Neural cell (in vitro differentiated cells): ENCODE results near the gene RPRD1B. TPM values are rescaled to one million over a fixed set of nuclear protein-coding genes. Genes with fewer than 3 reads are reported as not detected.

ENCODE experiments used
- H2AFZ ChIP-seq: fragments of 200-600, 300-800 bp; sonication (generic), shearing (Covaris generic); 2 replicates; pipeline ENCODE4 v1.6.0; 2014; ENCODE audit warnings: low read depth, mild to moderate bottlenecking, antibody characterized with exemption, low read length, moderate library complexity
- H3F3A ChIP-seq: fragments of 200-600 bp; shearing (Covaris generic); 2 replicates; pipeline ENCODE4 v1.6.1; 2016; ENCODE audit warnings: mild to moderate bottlenecking, moderate library complexity, mixed read lengths, antibody characterized with exemption, low read length; ENCODE audit not compliant: insufficient read depth, poor library complexity, severe bottlenecking
- H3K27ac ChIP-seq: fragments of 200-600, 300-800 bp; sonication (generic), shearing (Covaris generic); 2 replicates; pipeline ENCODE4 v1.5.1; 2014; ENCODE audit warnings: mild to moderate bottlenecking, low read length, moderate library complexity
- H3K27me3 ChIP-seq: fragments of 300-800, 200-600 bp; sonication (generic), shearing (Covaris generic); 2 replicates; pipeline ENCODE4 v1.6.0; 2014; ENCODE audit warnings: mild to moderate bottlenecking, low read depth, low read length, moderate library complexity; ENCODE audit not compliant: insufficient read depth
- H3K36me3 ChIP-seq: fragments of 300-800, 200-600 bp; sonication (generic), shearing (Covaris generic); 2 replicates; pipeline ENCODE4 v1.5.1; 2014; ENCODE audit warnings: mild to moderate bottlenecking, antibody characterized with exemption, low read length, moderate library complexity; ENCODE audit not compliant: insufficient read depth
- H3K4me2 ChIP-seq: fragments of 300-800, 200-600 bp; sonication (generic), shearing (Covaris generic); 2 replicates; pipeline ENCODE4 v1.6.0; 2014; ENCODE audit warnings: mild to moderate bottlenecking, low read length
- H3K4me3 ChIP-seq: fragments of 300-800, 200-600 bp; sonication (generic), shearing (Covaris generic); 2 replicates; pipeline ENCODE4 v1.5.1; 2014; ENCODE audit warnings: mild to moderate bottlenecking, low read length, moderate library complexity
- H3K79me2 ChIP-seq: fragments of 200-600 bp; shearing (Covaris generic); replicated peaks from 2 replicates; pipeline ENCODE4 v1.6.0; 2014; ENCODE audit warnings: mild to moderate bottlenecking, low read length, moderate library complexity; ENCODE audit not compliant: insufficient read depth
- H3K9ac ChIP-seq: fragments of 300-800, 200-600 bp; sonication (generic), shearing (Covaris generic); 2 replicates; pipeline ENCODE4 v1.6.1; 2016; ENCODE audit warnings: mild to moderate bottlenecking, low read length, mixed read lengths
- H3K9me2 ChIP-seq: fragments of 200-600 bp; shearing (Covaris generic); 2 replicates; pipeline ENCODE4 v1.6.1; 2016; ENCODE audit warnings: mild to moderate bottlenecking, low read length, mixed read lengths; ENCODE audit not compliant: insufficient read depth
- H3K9me3 ChIP-seq: fragments of 200-600, 300-800 bp; sonication (generic), shearing (Covaris generic); 2 replicates; pipeline ENCODE4 v1.6.1; 2016; ENCODE audit warnings: mild to moderate bottlenecking, mixed run types, low read length, moderate library complexity, mixed read lengths
- H4K20me1 ChIP-seq: fragments of 200-600 bp; shearing (Covaris generic); 2 replicates; pipeline ENCODE4 v1.6.1; 2016; ENCODE audit warnings: mild to moderate bottlenecking, mixed run types; ENCODE audit not compliant: insufficient read depth
- EP300 ChIP-seq: fragments of 450-650 bp; conservative IDR thresholded peaks from 2 replicates; pipeline ENCODE4 v1.6.1; 2014; ENCODE audit warnings: antibody characterized with exemption, mild to moderate bottlenecking, moderate library complexity; ENCODE audit not compliant: poor library complexity, severe bottlenecking
- MXI1 ChIP-seq: fragments of 450-650 bp; conservative IDR thresholded peaks from 2 replicates; pipeline ENCODE4 v1.6.1; 2014; ENCODE audit warnings: antibody characterized with exemption, mild to moderate bottlenecking; ENCODE audit not compliant: poor library complexity, severe bottlenecking
- POLR2AphosphoS5 ChIP-seq: IDR thresholded peaks from 2 replicates; pipeline ENCODE4 v1.6.1; 2012
- RAD21 ChIP-seq: fragments of 450-650 bp; conservative IDR thresholded peaks from 2 replicates; pipeline ENCODE4 v1.6.1; 2014; ENCODE audit warnings: antibody characterized with exemption, mild to moderate bottlenecking, moderate library complexity
- SMC3 ChIP-seq: fragments of 450-650 bp; conservative IDR thresholded peaks from 2 replicates; pipeline ENCODE4 v1.6.1; 2014; ENCODE audit warnings: antibody characterized with exemption, mild to moderate bottlenecking, moderate library complexity; ENCODE audit not compliant: poor library complexity
- TAF1 ChIP-seq: IDR thresholded peaks from 2 replicates; pipeline ENCODE4 v1.6.1; 2012; ENCODE audit warnings: low read depth
- polyA plus RNA-seq: library from polyadenylated mRNA; depleted of rRNA; stranded (reverse); fragments of >200 nt; gene quantifications from 2 replicates; pipeline ENCODE4 v1.2.3, GENCODE V29; 2014
- TF ChIP-seq, protein P1 (sequence below): IDR thresholded peaks from 2 replicates; pipeline ENCODE4 v1.6.1; 2012; ENCODE audit warnings: borderline replicate concordance

The RPRD1B gene
- polyA plus RNA-seq, 1 donor from 2014 or later: 23.4 TPM

DNA sequence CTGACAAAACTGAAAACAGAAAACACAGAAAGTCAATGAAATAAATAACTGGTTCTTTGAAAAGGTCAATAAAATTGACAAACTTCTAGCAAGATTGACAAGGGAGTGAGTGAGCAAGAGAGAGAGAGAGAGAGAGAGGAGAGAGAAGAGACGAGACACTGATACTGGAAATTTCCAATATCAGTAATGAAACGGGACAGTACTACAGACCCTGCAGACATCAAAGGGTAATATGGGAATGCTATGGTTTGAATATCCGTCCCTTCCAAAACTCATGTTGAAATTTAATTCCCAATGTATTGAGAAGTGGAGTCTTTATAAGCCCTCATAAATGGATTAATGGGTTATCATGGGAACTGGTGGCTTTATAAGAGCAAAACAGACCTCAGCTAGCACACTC is 4.1 kb upstream of the RPRD1B start:
- Histone ChIP-seq H3K9ac (no peak overlapping the region), H3F3A (no peaks in the 10 kb centered on the region), H3K79me2 (peaks cover 84% of the 10 kb centered on the region), H2AFZ (no peak overlapping the region), H4K20me1 (no peaks in the 10 kb centered on the region), H3K27me3 (no peaks in the 10 kb centered on the region), H3K4me3 (no peak overlapping the region), H3K9me2 (no peaks in the 10 kb centered on the region), H3K9me3 (no peaks in the 10 kb centered on the region), H3K36me3 (no peaks in the 10 kb centered on the region), H3K4me2 (no peak overlapping the region), H3K27ac (no peak overlapping the region)
- no peak for TF ChIP-seq SMC3
- TF ChIP-seq MXI1: no peak

GRCh38 chr20:38031957-38032356 is 1.6 kb upstream of the RPRD1B start:
- H3K9ac ChIP-seq: no peak overlapping the region

DNA sequence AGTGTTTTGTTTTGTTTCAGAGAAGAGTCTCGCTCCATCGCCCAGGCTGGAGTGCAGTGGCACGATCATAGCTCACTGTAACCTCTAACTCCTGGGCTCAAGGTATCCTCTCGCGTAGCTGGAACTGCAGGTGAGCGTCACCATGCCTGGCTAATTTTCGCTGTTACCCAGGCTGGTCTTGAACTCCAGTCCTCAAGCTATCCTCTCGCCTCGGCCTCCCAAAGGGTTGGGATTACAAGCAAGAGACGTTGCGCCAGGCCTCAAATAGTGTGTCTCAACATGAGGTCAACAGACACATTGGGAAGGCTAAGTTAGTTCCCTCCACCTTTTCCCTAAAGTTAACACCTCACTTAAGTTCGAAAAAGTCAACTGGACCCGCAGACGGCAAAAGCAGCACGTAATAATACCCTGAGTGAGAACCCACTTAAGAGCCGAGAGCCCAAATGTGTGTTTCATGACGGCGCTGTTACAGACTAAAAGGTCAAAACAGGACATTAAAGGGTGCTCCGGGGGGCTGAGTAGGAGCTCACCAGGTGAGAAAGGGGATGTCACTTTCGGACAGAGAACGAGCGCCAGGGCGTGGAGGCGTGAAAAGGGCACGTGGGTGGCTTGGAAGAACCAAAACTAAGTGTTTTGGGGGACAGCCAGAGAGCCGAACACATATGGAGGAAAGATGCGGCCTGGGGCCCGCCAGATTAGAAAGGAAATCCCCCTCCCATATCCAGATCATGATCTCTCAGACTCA is 789 bp upstream of the RPRD1B start:
- Histone ChIP-seq H2AFZ (peak overlapping the region; percentile 88), H3K9me3 (no peaks in the 10 kb centered on the region), H3K4me3 (peak overlapping the region; percentile 87), H3F3A (no peaks in the 10 kb centered on the region), H3K9me2 (no peaks in the 10 kb centered on the region), H3K27ac (peak overlapping the region; percentile 85), H3K79me2 (peaks cover 83% of the 10 kb centered on the region), H3K9ac (peak overlapping the region; percentile 90), H4K20me1 (no peaks in the 10 kb centered on the region), H3K4me2 (peak overlapping the region; percentile 70), H3K36me3 (no peaks in the 10 kb centered on the region), H3K27me3 (no peaks in the 10 kb centered on the region)
- TF ChIP-seq SMC3: no peak
- no peak for TF ChIP-seq RAD21
- TF ChIP-seq EP300: no peak
- TF ChIP-seq POLR2AphosphoS5: no peak
- TF ChIP-seq TAF1: no peak

More at GRCh38 chr20:38031957-38032356, 1.6 kb upstream of the RPRD1B start:
- Histone ChIP-seq H3K9me3 (no peaks in the 10 kb centered on the region), H2AFZ (no peak overlapping the region), H3K36me3 (no peaks in the 10 kb centered on the region), H3F3A (no peaks in the 10 kb centered on the region), H3K79me2 (peaks cover 85% of the 10 kb centered on the region), H3K27me3 (no peaks in the 10 kb centered on the region), H3K9me2 (no peaks in the 10 kb centered on the region), H3K4me2 (no peak overlapping the region), H3K4me3 (peak overlapping the region; percentile 87), H3K27ac (no peak overlapping the region), H4K20me1 (no peaks in the 10 kb centered on the region)
- TF ChIP-seq MXI1: no peak
- TF ChIP-seq, protein P1, sequence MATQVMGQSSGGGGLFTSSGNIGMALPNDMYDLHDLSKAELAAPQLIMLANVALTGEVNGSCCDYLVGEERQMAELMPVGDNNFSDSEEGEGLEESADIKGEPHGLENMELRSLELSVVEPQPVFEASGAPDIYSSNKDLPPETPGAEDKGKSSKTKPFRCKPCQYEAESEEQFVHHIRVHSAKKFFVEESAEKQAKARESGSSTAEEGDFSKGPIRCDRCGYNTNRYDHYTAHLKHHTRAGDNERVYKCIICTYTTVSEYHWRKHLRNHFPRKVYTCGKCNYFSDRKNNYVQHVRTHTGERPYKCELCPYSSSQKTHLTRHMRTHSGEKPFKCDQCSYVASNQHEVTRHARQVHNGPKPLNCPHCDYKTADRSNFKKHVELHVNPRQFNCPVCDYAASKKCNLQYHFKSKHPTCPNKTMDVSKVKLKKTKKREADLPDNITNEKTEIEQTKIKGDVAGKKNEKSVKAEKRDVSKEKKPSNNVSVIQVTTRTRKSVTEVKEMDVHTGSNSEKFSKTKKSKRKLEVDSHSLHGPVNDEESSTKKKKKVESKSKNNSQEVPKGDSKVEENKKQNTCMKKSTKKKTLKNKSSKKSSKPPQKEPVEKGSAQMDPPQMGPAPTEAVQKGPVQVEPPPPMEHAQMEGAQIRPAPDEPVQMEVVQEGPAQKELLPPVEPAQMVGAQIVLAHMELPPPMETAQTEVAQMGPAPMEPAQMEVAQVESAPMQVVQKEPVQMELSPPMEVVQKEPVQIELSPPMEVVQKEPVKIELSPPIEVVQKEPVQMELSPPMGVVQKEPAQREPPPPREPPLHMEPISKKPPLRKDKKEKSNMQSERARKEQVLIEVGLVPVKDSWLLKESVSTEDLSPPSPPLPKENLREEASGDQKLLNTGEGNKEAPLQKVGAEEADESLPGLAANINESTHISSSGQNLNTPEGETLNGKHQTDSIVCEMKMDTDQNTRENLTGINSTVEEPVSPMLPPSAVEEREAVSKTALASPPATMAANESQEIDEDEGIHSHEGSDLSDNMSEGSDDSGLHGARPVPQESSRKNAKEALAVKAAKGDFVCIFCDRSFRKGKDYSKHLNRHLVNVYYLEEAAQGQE: no peak
